A549 (cell line): Measurements from ENCODE around the gene CNNM3. TPM values are rescaled to one million over a fixed set of nuclear protein-coding genes. Genes with fewer than 3 reads are reported as not detected.
A peak's percentile ranks its signal among the peaks of the same experiment; 100 is the strongest.

Experiments
- ATAC-seq, 2 experiments: fragments of 200-7000 bp in 1 of 2; fragments of >200 bp in 1 of 2; cut with Nextera tagmentation in 1 of 2; cut with Tn5 transposase in 1 of 2; 3 replicates each; pipeline versions ENCODE4 v1.8.0 to v1.9.1; 2018 to 2020; ENCODE audit warnings: mild to moderate bottlenecking in 1 of 2, moderate library complexity in 1 of 2
- CTCF ChIA-PET: fragments of 300-600 bp; sonication (Branson Sonifier 250); formaldehyde crosslinking; extraction: SDS; loops from one replicate; lab custom pipeline; 2021; ENCODE audit warnings: antibody characterized with exemption, inconsistent platforms; lab: Yijun Ruan, JAX
- POLR2A ChIA-PET: fragments of 350-600 bp; formaldehyde crosslinking; extraction: SDS; loops from one replicate; lab custom pipeline; 2021; ENCODE audit warnings: antibody characterized with exemption, inconsistent platforms; lab: Yijun Ruan, JAX
- DNase-seq, 2 experiments: peaks; one replicate each; pipeline versions ENCODE4 v3.0.0 to v3.0.0-alpha.2; 2011 to 2016; ENCODE audit warnings: low read depth in 1 of 2, low spot score in 1 of 2
- FAIRE-seq: peaks from 2 replicates; lab custom pipeline; 2011; peaks lifted over from hg19 to GRCh38; lab: Jason Lieb, UNC
- H3K27ac ChIP-seq, 2 experiments: fragments of >200 bp; sonication (Bioruptor Twin); formaldehyde crosslinking; 3 replicates each; pipeline ENCODE4 v1.5.1; 2016 to 2017
- H3K4me1 ChIP-seq: fragments of >200 bp; sonication (Bioruptor Twin); formaldehyde crosslinking; 3 replicates; pipeline ENCODE4 v1.6.1; 2016
- H3K4me2 ChIP-seq: fragments of >200 bp; sonication (Bioruptor Twin); formaldehyde crosslinking; 3 replicates; pipeline ENCODE4 v1.6.1; 2016
- H3K4me3 ChIP-seq: fragments of >200 bp; sonication (Bioruptor Twin); formaldehyde crosslinking; 3 replicates; pipeline ENCODE4 v1.5.1; 2016
- H3K9me3 ChIP-seq: fragments of >200 bp; sonication (Bioruptor Twin); formaldehyde crosslinking; 3 replicates; pipeline ENCODE4 v1.6.1; 2016
- BHLHE40 ChIP-seq: IDR thresholded peaks from 2 replicates; pipeline ENCODE4 v1.6.1; 2012; ENCODE audit warnings: low read depth, low read length, inconsistent platforms
- CBX2 ChIP-seq: fragments of 200-600 bp; sonication (generic); IDR thresholded peaks from 2 replicates; pipeline ENCODE4 v1.6.1; 2016; ENCODE audit warnings: low read depth, mild to moderate bottlenecking, borderline replicate concordance
- CBX8 ChIP-seq: fragments of 200-600 bp; sonication (generic); IDR thresholded peaks from 2 replicates; pipeline ENCODE4 v1.6.1; 2016
- ELK1 ChIP-seq: fragments of 150-350 bp; IDR thresholded peaks from 2 replicates; pipeline ENCODE4 v1.6.1; 2014; ENCODE audit warnings: low read depth, mild to moderate bottlenecking, low read length
- EP300 ChIP-seq, 2 experiments: fragments of >200 bp; sonication (Bioruptor Twin); formaldehyde crosslinking; IDR thresholded peaks; 2 replicates in 1 of 2; 3 replicates in 1 of 2; pipeline ENCODE4 v1.6.1; 2016 to 2017
- FOSL2 ChIP-seq, 2 experiments: fragments of 450-650 bp in 1 of 2; fragments of >200 bp in 1 of 2; sonication (Bioruptor Twin) in 1 of 2; formaldehyde crosslinking; IDR thresholded peaks; 2 replicates each; pipeline versions ENCODE4 v1.5.0 to v1.6.1; 2016 to 2020; ENCODE audit warnings: mild to moderate bottlenecking in 1 of 2, moderate library complexity in 1 of 2
- HDAC2 ChIP-seq: fragments of 200-600 bp; sonication (generic); IDR thresholded peaks from 2 replicates; pipeline ENCODE4 v1.6.1; 2016
- HOXB5 ChIP-seq: fragments of 250-450 bp; sonication (Bioruptor Pico); IDR thresholded peaks from 2 replicates; pipeline ENCODE4 v1.5.0; 2020; ENCODE audit warnings: mild to moderate bottlenecking, moderate library complexity
- JUN ChIP-seq, 2 experiments: fragments of >200 bp; sonication (Bioruptor Twin); formaldehyde crosslinking; IDR thresholded peaks; 2 replicates in 1 of 2; 3 replicates in 1 of 2; pipeline ENCODE4 v1.6.1; 2016 to 2017
- MAZ ChIP-seq: fragments of 150-350 bp; IDR thresholded peaks from 2 replicates; pipeline ENCODE4 v1.6.1; 2014; ENCODE audit warnings: antibody characterized with exemption, low read depth, low read length, borderline replicate concordance
- NR3C1 ChIP-seq: fragments of >200 bp; sonication (Bioruptor Twin); formaldehyde crosslinking; IDR thresholded peaks from 3 replicates; pipeline ENCODE4 v1.6.1; 2017
- ZC3H11A ChIP-seq: fragments of 450-650 bp; IDR thresholded peaks from 2 replicates; pipeline ENCODE4 v1.6.1; 2014; ENCODE audit warnings: antibody characterized with exemption, mild to moderate bottlenecking
- WGBS: methylation state at CpG from one replicate; pipeline ENCODE4 v1.1.6; 2017; ENCODE audit errors: missing lambda C conversion rate; 5-methylcytosine and 5-hydroxymethylcytosine counted together
- polyA plus RNA-seq, 4 experiments: library from polyadenylated mRNA; depleted of rRNA in 3 of 4; stranded (reverse); fragments of >200 nt; fragmentation: RNase III in 1 of 4; extraction: RNeasy Plus Mini Kit Qiagen cat#74134 plus additional on column Dnase treatment in 1 of 4; gene quantifications; 2 replicates in 3 of 4; 3 replicates in 1 of 4; pipeline ENCODE4 v1.2.3, GENCODE V29; 2011 to 2017
- TF ChIP-seq, protein P1 (sequence below): fragments of 450-650 bp; IDR thresholded peaks from 2 replicates; pipeline ENCODE4 v1.6.1; 2014; ENCODE audit warnings: antibody characterized with exemption
- TF ChIP-seq, protein P2 (sequence below): IDR thresholded peaks from 2 replicates; pipeline ENCODE4 v1.6.1; 2012
- TF ChIP-seq, protein P3 (sequence below): fragments of 250-450 bp; sonication (Bioruptor Pico); IDR thresholded peaks from 2 replicates; pipeline ENCODE4 v1.5.0; 2021; ENCODE audit warnings: mild to moderate bottlenecking, moderate library complexity, borderline replicate concordance

CNNM3 gene
- polyA plus RNA-seq, 2 of the 4 experiments (the other 2 are of a cell fraction) = 11.8 to 14.1 TPM

DNA sequence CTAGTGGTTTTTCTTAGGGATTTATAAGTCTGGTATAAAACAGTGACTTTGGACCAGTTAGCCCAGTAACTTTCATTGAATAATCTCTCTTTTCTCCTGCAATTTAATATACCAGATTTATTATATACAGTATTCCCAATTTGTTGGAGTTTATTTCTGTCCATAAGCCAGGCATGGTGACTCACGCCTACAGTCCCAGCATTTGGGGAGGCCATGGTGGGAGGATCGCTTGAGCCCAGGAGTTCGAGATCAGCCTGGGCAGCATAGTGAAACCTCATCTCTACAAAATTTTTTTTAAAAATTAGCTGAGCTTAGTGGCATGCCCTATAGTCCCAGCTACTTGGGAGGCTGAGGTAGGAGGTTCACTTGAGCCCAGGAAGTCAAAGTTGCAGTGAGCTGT lies 28.7 kb upstream of the CNNM3 start:
- Histone ChIP-seq H3K9me3 (no peaks in the 10 kb centered on the region), H3K4me3 (no peak overlapping the region), H3K27ac (peak overlapping the region; percentile 36 to 85), H3K4me2 (peak overlapping the region; percentile 55), H3K4me1 (peaks cover 30% of the 10 kb centered on the region)
- ChIA-PET CTCF (interaction anchor here (0.9 to 1.6 kb wide), 5 partner anchors 13 to 237 kb away, joined by 3 to 6 read pairs (median 3); partner anchors contain the start of gene CNNM4), POLR2A (interaction anchor here (0.7 kb wide), 1 partner anchor 149 kb away, joined by 8 read pairs; the partner anchor contains the start of gene KANSL3)
- DNase-seq (no peak), ATAC-seq (peak in 1 of 2 experiments; percentile 30; a peak in 3 of 6 replicates), FAIRE-seq (no peak)
- 83% methylated on average over 3 of the region's 3 CpGs for WGBS
- TF ChIP-seq HOXB5 (CRISPR knock-in tag) (no peak), JUN (IDR thresholded peaks at IDR 0.05) (no peak), FOSL2 (IDR thresholded peaks at IDR 0.05) (no peak), FOSL2 (CRISPR knock-in tag; IDR thresholded peaks at IDR 0.05) (no peak), BHLHE40 (no peak), ZC3H11A (no peak)

DNA sequence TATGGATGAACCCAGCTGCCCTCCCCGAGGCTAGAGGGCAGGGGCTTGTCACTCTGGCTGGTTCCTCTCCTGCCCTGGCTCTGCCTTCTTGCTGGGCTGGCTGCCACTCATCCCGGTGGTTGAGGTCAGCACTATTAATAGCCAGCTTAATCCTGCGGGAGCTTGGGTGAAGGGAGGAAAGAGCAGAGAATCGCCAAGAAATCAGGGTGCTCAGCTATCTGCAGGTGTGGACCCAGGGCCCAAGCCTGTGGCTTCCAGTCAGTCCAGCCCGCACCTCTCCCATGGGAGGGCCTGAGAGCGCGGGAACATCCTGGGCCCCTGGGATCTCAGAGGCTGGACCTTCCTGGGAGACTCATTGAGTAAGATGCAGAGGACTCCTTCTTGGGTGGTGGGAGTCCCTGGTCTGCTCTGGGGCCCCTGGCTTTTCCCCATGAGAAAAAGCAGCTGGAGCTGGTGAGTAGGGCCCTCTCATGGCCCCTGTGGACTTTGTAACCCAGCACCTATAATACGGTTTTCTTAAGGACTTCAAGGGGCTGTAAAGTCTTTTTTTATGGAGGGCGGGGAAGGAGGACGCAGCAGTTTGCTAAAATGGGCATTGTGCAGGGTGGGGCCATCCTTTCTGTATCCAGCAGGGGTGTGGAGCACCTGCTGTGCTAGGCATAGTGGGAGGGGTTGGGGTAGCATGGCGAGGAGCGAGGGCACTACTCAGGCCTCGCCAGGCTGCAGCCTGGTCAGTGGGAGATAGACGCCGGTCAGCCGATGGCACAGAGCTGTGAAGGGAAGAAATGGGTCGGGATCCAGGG lies 27.4 kb upstream of the CNNM3 start:
- CTCF ChIA-PET = interaction anchor here (0.8 to 1.6 kb wide), 7 partner anchors 12 to 239 kb away, joined by 3 to 7 read pairs (median 3); partner anchors contain the start of gene CNNM4
- peaks cover 30% of the 10 kb centered on the region for H3K4me1 ChIP-seq
- DNase-seq = peak in 1 of 2 experiments; percentile 42
- H3K4me3 ChIP-seq = no peak overlapping the region
- WGBS = 71% methylated on average over 16 of the region's 17 CpGs
- H3K9me3 ChIP-seq = no peaks in the 10 kb centered on the region
- peak overlapping the region; percentile 55 for H3K4me2 ChIP-seq
- POLR2A ChIA-PET = no interaction called here
- H3K27ac ChIP-seq = peak overlapping the region; percentile 36 to 85; a peak in 5 of 6 replicates
- no peak for FAIRE-seq
- TF ChIP-seq ELK1 = no peak
- TF ChIP-seq, protein P1, sequence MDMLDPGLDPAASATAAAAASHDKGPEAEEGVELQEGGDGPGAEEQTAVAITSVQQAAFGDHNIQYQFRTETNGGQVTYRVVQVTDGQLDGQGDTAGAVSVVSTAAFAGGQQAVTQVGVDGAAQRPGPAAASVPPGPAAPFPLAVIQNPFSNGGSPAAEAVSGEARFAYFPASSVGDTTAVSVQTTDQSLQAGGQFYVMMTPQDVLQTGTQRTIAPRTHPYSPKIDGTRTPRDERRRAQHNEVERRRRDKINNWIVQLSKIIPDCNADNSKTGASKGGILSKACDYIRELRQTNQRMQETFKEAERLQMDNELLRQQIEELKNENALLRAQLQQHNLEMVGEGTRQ = no peak
- TF ChIP-seq, protein P2, sequence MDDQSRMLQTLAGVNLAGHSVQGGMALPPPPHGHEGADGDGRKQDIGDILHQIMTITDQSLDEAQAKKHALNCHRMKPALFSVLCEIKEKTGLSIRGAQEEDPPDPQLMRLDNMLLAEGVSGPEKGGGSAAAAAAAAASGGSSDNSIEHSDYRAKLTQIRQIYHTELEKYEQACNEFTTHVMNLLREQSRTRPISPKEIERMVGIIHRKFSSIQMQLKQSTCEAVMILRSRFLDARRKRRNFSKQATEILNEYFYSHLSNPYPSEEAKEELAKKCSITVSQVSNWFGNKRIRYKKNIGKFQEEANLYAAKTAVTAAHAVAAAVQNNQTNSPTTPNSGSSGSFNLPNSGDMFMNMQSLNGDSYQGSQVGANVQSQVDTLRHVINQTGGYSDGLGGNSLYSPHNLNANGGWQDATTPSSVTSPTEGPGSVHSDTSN = no peak
- peak; percentile 70 to 76; a peak in 5 of 6 replicates for ATAC-seq

- ATAC-seq (no peak), FAIRE-seq (no peak), DNase-seq (no peak)
- H3K27ac ChIP-seq = peak overlapping the region in 1 of 2 experiments; percentile 85; a peak in 3 of 6 replicates
- no peak overlapping the region for H3K4me3 ChIP-seq
- H3K9me3 ChIP-seq = no peaks in the 10 kb centered on the region
- 0 out of 3 replicates have a peak overlapping the region, but pooled peaks have one; percentile 55 for H3K4me2 ChIP-seq
- 77% methylated on average over 6 of the region's 6 CpGs for WGBS
- CTCF ChIA-PET = interaction anchor here (0.8 to 1.3 kb wide), 4 partner anchors 12 to 198 kb away, joined by 3 to 7 read pairs (median 3); partner anchors contain the start of gene CNNM4
- POLR2A ChIA-PET = no interaction called here
- H3K4me1 ChIP-seq = peaks cover 30% of the 10 kb centered on the region
- no peak for TF ChIP-seq CBX8
- no peak for TF ChIP-seq EP300 (IDR thresholded peaks at IDR 0.05)
- TF ChIP-seq, all 56 proteins: peak for 0
Observed at GRCh38 chr2:96789245-96789617, 26.8 kb upstream of the CNNM3 start.

DNA sequence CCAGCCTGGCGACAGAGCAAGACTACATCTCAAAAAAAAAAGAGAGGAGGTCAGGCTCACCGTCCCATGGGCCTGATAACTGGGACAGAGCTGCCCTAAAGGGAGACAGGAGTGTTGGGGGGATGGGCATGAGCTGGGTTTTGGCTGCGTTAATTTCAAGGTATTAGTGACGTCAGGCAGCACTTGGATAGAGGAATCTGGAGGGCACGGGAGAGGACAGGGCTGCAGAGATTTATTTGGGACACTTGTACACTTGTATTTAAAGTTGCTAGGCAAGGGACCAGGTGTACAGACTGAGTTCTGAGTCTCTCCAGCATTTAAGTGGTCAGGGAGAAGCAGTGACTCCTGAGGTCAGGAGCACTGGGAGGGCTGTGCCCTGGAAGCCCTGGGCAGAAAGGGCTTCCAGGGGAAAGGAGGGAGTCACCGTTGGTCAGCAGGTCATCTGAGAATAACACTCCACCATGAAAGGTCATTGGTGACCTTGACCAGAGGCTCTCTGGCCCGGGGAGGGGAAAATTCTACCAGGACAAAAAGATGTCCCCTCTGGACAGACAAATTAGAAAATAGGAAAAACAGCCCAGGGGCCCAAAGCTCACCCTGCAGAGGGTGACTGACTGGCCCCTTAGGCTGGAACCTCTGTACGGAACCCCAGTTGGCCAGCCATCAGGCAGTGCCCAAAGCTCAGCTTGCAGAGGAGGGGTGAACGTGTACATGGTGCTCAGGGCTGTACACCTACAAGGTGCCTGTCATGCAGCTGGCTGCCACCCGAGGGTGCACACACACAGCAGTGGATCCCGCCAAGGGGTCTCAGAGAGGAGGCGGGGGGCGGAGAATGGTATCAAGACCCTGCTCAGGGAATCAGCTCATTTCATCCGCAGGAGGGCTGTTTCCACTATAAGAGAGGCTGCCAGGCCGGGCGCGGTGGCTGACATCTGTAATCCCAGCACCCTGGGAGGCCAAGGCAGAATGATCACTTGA lies 23.0 kb upstream of the CNNM3 start:
- Histone ChIP-seq H3K4me1 (peaks cover 11% of the 10 kb centered on the region), H3K4me3 (no peak overlapping the region)
- TF ChIP-seq MAZ (no peak), CBX2 (no peak), NR3C1 (no peak), HDAC2 (no peak)
- TF ChIP-seq, protein P1 = no peak
- TF ChIP-seq, protein P3, sequence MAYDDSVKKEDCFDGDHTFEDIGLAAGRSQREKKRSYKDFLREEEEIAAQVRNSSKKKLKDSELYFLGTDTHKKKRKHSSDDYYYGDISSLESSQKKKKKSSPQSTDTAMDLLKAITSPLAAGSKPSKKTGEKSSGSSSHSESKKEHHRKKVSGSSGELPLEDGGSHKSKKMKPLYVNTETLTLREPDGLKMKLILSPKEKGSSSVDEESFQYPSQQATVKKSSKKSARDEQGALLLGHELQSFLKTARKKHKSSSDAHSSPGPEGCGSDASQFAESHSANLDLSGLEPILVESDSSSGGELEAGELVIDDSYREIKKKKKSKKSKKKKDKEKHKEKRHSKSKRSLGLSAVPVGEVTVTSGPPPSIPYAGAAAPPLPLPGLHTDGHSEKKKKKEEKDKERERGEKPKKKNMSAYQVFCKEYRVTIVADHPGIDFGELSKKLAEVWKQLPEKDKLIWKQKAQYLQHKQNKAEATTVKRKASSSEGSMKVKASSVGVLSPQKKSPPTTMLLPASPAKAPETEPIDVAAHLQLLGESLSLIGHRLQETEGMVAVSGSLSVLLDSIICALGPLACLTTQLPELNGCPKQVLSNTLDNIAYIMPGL (CRISPR knock-in tag) = no peak
- TF ChIP-seq, all 56 proteins: peak for 0
- H3K27ac ChIP-seq = no peak overlapping the region
- CTCF ChIA-PET = interaction anchor here (0.6 to 1.3 kb wide), 5 partner anchors 9 to 243 kb away, joined by 3 to 5 read pairs (median 4); partner anchors contain the start of gene CNNM4
- POLR2A ChIA-PET = no interaction called here
- ATAC-seq (no peak; a peak in 1 of 6 replicates), DNase-seq (no peak), FAIRE-seq (no peak)
- no peaks in the 10 kb centered on the region for H3K9me3 ChIP-seq
- WGBS = 84% methylated on average over 17 of the region's 17 CpGs
- H3K4me2 ChIP-seq = no peak overlapping the region
